ENCODE results near the gene MYH15.

- TF ChIP-seq CTCF (IDR thresholded peaks at IDR 0.05) (no peak), FOXK1 (CRISPR knock-in tag; IDR thresholded peaks at IDR 0.05) (no peak), TEAD4 (CRISPR knock-in tag; IDR thresholded peaks at IDR 0.05) (no peak), HMGXB4 (CRISPR knock-in tag; IDR thresholded peaks at IDR 0.05) (no peak), ZBTB43 (CRISPR knock-in tag; IDR thresholded peaks at IDR 0.05) (no peak), ZNF219 (CRISPR knock-in tag; IDR thresholded peaks at IDR 0.05; ENCODE audit: borderline replicate concordance) (no peak), NR3C1 (CRISPR knock-in tag; conservative IDR thresholded peaks at IDR 0.05; ENCODE audit: low read depth) (no peak), ZBTB21 (CRISPR knock-in tag; IDR thresholded peaks at IDR 0.05; ENCODE audit: borderline replicate concordance) (no peak), CREB1 (CRISPR knock-in tag; IDR thresholded peaks at IDR 0.05) (no peak), TEAD1 (CRISPR knock-in tag; IDR thresholded peaks at IDR 0.05) (no peak), ESRRA (CRISPR knock-in tag; IDR thresholded peaks at IDR 0.05; ENCODE audit: borderline replicate concordance) (no peak)
Observed at GRCh38 chr3:108469126-108469525, 41.3 kb downstream of the MYH15 start.
